Fibroblast of skin of abdomen (primary cell): ENCODE results near the gene LYPD5.
"Not testable (repeated sequence)": the region's sequence is repeated elsewhere in the genome, so short reads cannot be mapped to it uniquely, and the experiment has no call there.

Experiments used
- DNase-seq: peaks from one replicate; pipeline ENCODE4 v3.0.0-alpha.2; 2013

LYPD5 gene

DNA sequence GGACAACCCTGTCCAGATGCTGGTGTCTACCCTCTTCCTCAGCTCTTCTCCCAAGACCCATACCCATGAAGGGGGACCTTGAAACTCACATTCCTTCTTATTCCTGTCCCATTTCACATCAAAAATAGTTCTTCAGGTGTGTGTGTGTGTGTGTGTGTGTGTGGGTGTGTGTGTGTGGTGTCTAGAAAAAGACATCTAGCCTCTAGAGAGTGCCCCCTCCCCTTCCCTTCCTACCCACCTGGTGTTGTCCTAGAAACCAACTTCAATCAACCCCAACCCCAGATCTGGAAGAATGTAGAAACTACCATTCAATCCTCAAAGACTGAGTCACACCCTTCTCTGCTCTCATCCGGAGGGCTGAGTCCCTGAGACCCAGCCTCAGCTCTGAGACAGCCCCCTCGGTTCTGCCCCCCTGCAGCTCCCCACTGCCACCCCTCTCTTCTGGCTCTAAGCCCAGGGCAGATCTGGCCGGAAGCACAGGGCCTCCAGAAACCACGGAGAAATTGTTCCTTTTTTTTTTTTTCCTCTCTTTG is 25.0 kb downstream of the LYPD5 start:
- peak; percentile 80 for DNase-seq

GRCh38 chr19:43776286-43776685 is 26.0 kb downstream of the LYPD5 start:
- DNase-seq = no peak

DNA sequence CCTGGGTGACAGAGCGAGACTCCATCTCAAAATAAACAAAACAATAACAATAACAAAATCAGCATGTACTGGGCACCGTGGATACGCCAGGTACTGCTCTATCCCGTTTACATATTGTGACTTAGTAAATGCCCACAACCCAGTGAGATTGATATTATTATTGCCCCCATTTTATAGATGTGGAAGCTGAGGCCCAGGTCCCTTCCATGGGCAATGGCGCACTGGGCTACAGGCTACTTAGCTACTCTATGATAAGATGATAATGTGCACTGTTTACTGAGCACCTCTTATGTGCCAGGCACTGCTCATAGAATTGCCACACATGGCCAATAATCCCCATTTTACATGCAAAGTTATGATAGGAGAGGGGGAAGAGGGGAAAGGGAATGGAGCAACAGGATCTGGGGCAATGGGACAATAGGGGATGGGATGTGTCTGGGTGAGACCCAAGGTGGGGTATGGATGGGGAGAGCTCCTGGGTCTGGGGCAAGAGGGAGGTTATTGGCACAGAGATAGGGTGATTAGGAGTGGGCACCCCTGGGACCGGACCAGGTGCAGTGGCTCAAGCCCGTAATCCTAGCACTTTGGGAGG is 26.9 kb downstream of the LYPD5 start:
- no peak for DNase-seq

GRCh38 chr19:43774940-43775258 is 27.3 kb downstream of the LYPD5 start:
- not testable (repeated sequence) for DNase-seq

DNA sequence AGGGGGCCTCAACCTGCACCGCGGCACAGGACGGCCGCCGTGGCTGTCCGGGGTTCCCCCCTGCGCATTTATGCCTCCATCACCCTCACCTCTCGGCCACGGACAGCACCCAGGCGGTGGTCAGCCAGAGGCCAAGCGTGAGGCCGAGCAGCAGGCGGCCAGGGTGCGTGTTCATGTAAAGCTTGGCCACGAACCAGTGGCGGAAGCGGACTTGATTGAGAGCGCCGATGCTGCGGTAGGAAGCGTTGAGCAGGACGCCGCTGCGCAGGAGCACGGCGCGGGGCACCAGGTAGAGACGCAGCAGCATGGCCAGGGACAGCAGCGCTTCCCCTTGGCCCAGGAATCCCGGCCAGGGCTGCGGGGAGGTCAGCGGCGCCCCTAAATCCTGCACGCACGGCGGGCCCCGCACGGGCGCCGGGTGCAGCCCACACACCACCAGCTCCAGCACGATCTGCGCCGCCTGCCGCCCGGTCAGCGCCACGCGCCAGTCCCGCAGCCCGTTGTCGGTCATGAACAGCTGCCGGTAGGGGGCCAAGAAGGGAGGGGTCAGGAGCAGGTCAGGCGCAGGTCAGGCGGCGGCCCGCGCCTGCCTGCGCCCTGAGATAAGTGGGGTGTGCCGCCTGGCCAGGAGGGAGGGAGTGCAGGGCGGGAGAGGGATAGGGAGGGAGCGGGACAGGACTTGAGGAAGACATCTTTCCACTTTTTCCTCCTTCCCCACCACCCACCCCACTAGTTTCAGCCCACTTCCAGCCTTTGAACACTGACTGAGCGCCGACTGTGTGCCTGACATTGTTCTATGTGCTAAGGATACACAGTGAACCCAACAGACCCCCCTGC is 27.9 kb downstream of the LYPD5 start:
- peak; percentile 65 for DNase-seq

- no peak for DNase-seq
Observed at GRCh38 chr19:43773725-43774102, 28.5 kb downstream of the LYPD5 start.

GRCh38 chr19:43769256-43769655 is 33.0 kb downstream of the LYPD5 start:
- no peak for DNase-seq

DNA sequence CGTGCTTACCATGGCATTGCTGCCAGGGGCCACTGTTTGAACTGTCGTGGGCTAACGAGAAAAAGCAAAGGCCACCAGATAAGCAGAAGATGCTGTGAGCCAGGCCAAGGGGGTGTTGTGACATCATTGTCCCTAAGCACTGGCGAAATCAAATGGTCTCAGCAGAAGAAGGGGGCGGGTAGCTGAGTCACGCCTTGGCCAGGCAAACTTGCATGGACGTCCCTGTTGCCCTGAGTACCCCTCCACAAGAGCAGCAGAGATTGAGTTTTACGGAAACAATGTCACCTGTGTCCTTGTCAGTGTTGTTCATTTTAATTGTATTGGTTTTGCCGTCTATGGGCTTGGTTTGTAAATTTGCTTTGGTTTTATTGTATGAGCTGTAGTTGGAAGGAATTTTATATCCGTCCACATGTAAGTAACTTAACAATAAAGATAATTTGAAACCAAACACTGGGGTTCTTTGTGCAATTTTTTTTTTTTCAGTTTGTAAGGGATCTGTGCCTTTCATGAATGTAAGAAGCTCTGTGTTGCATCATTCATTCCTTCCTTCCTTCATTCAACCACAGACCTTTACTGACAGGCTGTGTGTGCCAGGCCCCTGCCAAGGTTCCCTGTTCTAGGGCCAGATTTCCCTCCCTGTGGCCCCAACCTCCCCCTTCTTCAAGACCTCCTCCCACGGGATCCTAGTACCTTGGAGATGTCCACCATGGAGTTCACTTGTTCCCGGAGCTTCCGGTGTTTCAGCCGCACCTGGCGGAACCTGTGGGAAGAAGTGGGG is 33.8 kb downstream of the LYPD5 start:
- no peak for DNase-seq

DNA sequence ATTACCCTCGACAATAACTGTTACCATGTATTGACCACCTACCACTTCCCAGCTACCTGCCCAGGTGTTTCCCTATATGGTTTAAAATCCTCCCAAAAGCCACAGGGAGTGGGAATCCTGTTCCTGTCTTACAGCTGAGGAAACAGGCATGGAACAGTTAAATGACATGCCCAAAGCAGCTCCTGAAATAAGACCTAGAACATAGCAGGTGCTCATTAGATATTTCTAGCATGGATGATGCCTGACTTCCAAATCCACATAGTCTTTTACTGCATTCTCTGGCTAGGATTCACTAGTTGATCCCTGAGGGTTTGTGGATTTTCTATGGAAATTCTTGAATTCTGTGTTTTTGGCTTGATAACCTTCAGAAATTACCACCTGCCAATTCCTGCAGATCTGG is 34.4 kb downstream of the LYPD5 start:
- DNase-seq = no peak

DNA sequence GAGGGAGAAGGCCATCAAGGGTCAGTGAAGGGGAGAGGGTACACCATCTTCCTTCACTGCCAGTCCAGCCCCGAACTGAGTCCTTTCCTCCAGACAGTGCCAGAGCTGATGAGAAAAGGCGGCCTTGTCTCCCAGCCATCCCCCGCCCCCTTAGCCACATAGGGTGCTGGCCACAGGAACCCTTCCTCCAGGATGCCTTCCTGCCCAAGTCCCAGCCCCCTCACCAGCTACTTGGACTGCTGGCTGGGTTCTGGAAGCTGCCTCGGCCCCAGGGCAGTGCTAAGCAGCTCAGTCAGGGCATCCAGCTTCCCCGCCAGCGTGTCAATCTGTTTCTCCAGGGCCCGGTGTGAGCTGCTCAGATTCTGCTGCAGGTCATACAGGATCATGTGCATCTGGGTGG is 34.9 kb downstream of the LYPD5 start:
- DNase-seq = no peak

DNA sequence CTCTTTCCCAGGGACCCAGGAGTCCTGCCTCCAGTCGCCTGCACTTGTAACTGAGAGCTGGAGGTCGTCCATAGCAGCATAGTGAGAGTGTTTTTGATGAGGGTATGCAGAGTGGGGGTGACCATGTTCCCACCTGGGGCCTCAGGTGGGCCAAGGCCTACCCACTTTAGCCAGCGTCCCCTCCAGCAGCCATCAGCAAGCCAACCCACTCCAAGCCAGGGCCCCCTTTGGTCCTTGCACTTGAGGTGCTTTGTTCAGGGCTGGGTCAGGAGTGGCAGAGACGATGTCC is 35.5 kb downstream of the LYPD5 start:
- DNase-seq = no peak

GRCh38 chr19:43765109-43765876 is 37.0 kb downstream of the LYPD5 start:
- DNase-seq = peak; percentile 97

- not testable (repeated sequence) for DNase-seq
Observed at GRCh38 chr19:43764684-43765083, 37.6 kb downstream of the LYPD5 start.

- no peak for DNase-seq
Observed at GRCh38 chr19:43763473-43763939, 38.7 kb downstream of the LYPD5 start.

DNA sequence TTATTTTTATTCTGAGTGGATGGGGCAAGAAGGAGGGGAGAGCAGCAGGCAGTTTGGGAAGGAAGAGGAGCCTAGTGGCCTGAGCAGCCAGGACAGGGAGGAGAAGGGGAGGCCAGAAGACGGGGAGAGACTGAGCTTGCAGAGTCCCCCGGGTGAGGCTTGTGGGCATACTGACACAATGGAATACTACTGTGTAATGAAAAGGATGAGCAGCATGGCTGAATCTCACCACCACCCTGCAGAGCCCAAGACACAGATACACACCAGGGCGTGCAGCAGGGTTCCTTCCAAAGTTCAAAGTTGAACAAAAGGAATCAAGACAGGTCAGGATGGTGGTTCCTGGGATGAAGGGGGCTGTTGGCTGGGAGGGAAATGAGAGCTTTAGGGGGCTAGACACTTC is 39.4 kb downstream of the LYPD5 start:
- DNase-seq = no peak

- no peak for DNase-seq
Observed at GRCh38 chr19:43760941-43761340, 41.3 kb downstream of the LYPD5 start.

- peak; percentile 57 for DNase-seq
Observed at GRCh38 chr19:43759515-43759914, 42.7 kb downstream of the LYPD5 start.

DNA sequence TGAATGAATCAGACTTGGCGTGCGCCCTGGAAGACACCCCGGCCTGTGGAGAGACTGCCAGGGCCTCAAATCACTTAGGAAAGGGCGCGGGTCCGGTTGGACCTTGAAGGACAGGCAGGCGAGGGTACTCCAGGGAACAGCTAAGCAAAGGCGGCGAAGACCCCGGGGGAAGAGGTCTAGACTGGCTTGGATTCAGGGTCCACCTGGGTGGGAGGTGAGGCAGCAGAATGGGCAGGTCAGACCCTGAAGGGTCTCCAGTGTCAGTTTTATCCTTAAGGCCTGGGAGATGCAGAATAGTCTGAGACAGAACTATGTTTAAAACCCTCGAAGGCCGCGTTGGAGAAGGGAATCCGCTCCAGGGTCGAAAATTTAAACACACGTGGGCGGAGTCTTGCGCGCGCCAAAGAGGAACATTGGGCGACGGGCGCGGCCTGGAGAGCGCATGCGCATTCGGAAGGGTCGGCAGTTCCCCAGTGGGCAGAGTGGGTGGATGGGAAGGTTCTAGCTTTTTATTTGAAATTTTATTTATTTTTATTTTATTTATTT is 46.9 kb downstream of the LYPD5 start:
- DNase-seq = peak; percentile 77

GRCh38 chr19:43754503-43755255 is 47.6 kb downstream of the LYPD5 start, which contains the start of gene SMG9:
SMG9 (minus strand) TSS chr19:43754962; CDS start chr19:43750741, 4,221 bp downstream.
- peak; percentile 98 for DNase-seq

- DNase-seq = no peak
Observed at GRCh38 chr19:43754253-43754502, 48.1 kb downstream of the LYPD5 start.

DNA sequence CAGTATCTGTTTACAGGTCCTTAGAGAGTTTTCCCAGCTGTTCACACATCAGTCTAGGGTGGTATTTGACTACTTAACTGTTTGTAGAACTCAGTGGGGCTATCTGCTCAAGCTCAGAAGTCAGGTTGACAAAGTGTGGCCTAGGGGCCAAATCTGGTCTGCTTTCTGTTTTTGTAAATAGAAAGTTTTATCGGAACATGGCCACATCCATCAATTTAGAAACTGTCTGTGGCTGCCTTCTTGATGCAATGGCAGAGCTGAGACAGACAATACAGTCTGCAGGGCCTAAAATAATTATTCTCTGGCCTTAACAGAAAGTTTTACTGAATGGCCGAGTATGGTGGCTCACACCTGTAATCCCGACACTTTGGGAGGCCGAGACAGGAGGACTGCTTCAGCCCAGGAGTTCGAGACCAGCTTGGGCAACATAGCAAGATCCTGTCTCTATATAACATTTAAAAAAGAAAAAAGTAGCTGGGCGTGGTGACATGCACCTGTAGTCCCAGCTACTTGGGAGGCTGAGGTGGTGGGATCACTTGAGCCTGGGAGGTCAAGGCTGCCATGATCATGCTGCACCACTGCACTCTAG is 49.9 kb downstream of the LYPD5 start:
- no peak for DNase-seq
